Gastrocnemius medialis (tissue), 4 donors: ENCODE measurements around the gene PTPRE. TPM values are rescaled to one million over a fixed set of nuclear protein-coding genes. Genes with fewer than 3 reads are reported as not detected.

ENCODE experiments used
- ATAC-seq, 2 donors: fragments of 150-250 bp; one replicate each; pipeline ENCODE4 v1.9.1; 2016
- DNase-seq, 2 donors: peaks; one replicate each; pipeline ENCODE4 v3.0.0-alpha.2; 2019
- H3K27ac ChIP-seq, 4 donors: fragments of 200-600 bp; sonication (generic); 1 replicate in 1 of 4; 2 replicates in 3 of 4; pipeline ENCODE4 v1.5.1; 2016 to 2018; ENCODE audit warnings: mild to moderate bottlenecking in 2 of 4, moderate library complexity in 1 of 4
- H3K27me3 ChIP-seq, 3 donors: fragments of 200-600 bp; sonication (generic) in 2 of 3; 1 replicate in 1 of 3; 2 replicates in 2 of 3; pipeline versions ENCODE4 v1.5.1 to v1.6.0; 2016 to 2019; ENCODE audit warnings: mild to moderate bottlenecking in 1 of 3, moderate library complexity in 1 of 3
- H3K36me3 ChIP-seq, 2 donors: fragments of 200-600 bp; sonication (generic) in 1 of 2; one replicate each; pipeline ENCODE4 v1.5.1; 2017 to 2018
- H3K4me1 ChIP-seq, 2 donors: fragments of 200-600 bp; sonication (generic) in 1 of 2; one replicate each; pipeline ENCODE4 v1.5.1; 2016 to 2017; ENCODE audit warnings: mild to moderate bottlenecking in 2 of 2
- H3K4me3 ChIP-seq, 4 donors: fragments of 200-600 bp; sonication (generic) in 3 of 4; 1 replicate in 1 of 4; 2 replicates in 3 of 4; pipeline ENCODE4 v1.5.1; 2016 to 2019; ENCODE audit warnings: mild to moderate bottlenecking in 2 of 4
- H3K9me3 ChIP-seq, 3 donors: fragments of 200-600 bp; sonication (generic) in 2 of 3; 1 replicate in 1 of 3; 2 replicates in 2 of 3; pipeline ENCODE4 v1.5.1; 2016 to 2019
- POLR2A ChIP-seq, 2 donors: fragments of 450-650 bp; IDR thresholded peaks; one replicate each; pipeline ENCODE4 v1.6.1; 2017; ENCODE audit warnings: antibody characterized with exemption in 2 of 2, mild to moderate bottlenecking in 2 of 2, moderate library complexity in 2 of 2
- in situ Hi-C, 4 donors: fragments of 200-750 bp; cut with MboI; loops; one replicate each; pipeline versions ENCODE4 v1.15.0 to v1.8.0; 2017; ENCODE audit warnings: low sequenced_read_pairs in 4 of 4
- intact Hi-C: fragments of 100-400 bp; cut with DNase I; formaldehyde crosslinking; loops from one replicate; pipeline ENCODE4 v1.15.1; 2023; ENCODE audit warnings: low total_unique reads
- total RNA-seq, 4 donors: library from RNA; depleted of rRNA; stranded (reverse); fragments of >200 nt; gene quantifications; one replicate each; pipeline versions ENCODE4 v1.1.0 to v1.2.3, GENCODE V29; 2016
- TF ChIP-seq, protein P1 (sequence below), 5 experiments: fragments of 450-650 bp in 3 of 5; fragments of 200-600 bp in 2 of 5; sonication (generic) in 2 of 5; IDR thresholded peaks in 4 of 5; conservative IDR thresholded peaks in 1 of 5; 1 replicate in 4 of 5; 2 replicates in 1 of 5; pipeline ENCODE4 v1.5.1; 2016 to 2019; ENCODE audit warnings: antibody characterized with exemption in 5 of 5, mild to moderate bottlenecking in 3 of 5, moderate library complexity in 3 of 5

PTPRE gene
- total RNA-seq, 4 donors from 2014 or later, result 0.97 to 2.2 (median 1.6) TPM

DNA sequence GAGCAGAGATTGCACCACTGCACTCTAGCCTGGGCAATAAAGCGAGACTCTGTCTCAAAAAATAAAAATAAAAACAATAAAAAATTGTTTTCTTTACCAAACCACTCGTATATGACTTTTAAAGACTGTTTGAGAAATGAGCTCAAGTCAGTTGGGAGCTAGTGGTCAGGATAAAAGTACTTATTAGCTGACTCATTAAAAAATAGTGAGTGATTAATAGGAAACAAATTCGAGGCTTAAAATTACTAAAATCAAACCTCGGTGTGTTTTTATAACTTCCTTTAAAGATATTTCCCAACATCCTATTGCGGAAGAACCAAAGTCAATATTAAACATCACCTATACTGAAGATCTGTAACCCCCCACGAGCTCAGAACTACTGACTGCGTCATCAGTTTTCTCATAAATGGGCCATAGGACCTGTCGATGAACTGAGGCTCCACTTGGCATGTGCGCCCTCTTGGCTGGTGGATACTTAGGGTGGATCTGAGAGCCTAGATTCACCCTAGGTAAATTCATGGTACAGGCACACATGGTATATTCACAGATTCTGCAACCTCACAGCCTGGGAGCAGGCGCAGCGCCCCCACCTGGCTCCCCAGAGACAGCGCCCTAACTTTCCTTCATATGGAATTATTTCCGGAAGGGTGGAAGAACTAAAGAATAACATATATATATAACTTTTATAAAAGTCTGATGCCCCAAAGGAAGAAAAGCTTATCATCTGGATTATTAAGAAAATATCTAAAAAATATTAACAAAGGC, 210.1 kb downstream of the PTPRE start:
- Histone ChIP-seq H3K27ac (no peak overlapping the region), H3K9me3 (no peaks in the 10 kb centered on the region), H3K4me1 (no peaks in the 10 kb centered on the region), H3K4me3 (no peak overlapping the region), H3K36me3 (no peaks in the 10 kb centered on the region), H3K27me3 (peaks cover 0 to 10% (median 3%) of the 10 kb centered on the region in 3 donors)
- DNase-seq (no peak), ATAC-seq (no peak)
- intact Hi-C loops, result no loop called here
- no peak for TF ChIP-seq POLR2A (IDR thresholded peaks at IDR 0.05)
- TF ChIP-seq, protein P1, sequence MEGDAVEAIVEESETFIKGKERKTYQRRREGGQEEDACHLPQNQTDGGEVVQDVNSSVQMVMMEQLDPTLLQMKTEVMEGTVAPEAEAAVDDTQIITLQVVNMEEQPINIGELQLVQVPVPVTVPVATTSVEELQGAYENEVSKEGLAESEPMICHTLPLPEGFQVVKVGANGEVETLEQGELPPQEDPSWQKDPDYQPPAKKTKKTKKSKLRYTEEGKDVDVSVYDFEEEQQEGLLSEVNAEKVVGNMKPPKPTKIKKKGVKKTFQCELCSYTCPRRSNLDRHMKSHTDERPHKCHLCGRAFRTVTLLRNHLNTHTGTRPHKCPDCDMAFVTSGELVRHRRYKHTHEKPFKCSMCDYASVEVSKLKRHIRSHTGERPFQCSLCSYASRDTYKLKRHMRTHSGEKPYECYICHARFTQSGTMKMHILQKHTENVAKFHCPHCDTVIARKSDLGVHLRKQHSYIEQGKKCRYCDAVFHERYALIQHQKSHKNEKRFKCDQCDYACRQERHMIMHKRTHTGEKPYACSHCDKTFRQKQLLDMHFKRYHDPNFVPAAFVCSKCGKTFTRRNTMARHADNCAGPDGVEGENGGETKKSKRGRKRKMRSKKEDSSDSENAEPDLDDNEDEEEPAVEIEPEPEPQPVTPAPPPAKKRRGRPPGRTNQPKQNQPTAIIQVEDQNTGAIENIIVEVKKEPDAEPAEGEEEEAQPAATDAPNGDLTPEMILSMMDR (IDR thresholded peaks at IDR 0.05 in 4 of 5, conservative IDR thresholded peaks at IDR 0.05 in 1 of 5), result no peak
- in situ Hi-C loops, result no loop called here

DNA sequence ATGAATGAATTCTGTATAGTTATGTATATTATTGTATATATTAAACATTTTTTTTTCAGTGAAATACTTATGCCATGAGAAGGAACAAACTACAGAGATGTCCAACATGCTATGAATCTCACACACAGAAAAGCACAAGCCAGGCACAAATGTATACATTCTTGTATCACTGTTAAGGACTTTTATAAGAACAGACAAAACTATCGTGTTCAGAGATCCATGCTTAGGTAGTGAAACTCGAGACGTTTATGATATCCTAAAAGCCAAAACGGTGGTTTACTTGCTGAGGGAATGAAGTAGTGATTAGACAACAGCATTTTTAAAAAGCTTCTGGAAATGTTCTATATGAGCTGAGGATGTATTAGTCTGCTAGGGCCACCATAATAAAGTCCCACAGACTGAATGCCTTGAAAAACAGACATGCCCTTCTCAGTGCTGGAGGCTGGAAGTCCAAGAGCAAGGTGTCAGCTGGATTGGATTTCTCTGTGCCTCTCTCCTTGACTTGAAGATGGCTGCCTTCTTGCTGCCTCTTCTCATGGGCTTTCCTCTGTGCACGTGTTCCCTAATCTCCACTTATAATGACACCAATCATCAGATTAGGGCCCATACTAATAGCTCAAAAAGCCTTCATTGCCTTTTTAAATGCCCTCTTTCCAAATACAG, 215.0 kb downstream of the PTPRE start:
- TF ChIP-seq, protein P1 (IDR thresholded peaks at IDR 0.05 in 4 of 5, conservative IDR thresholded peaks at IDR 0.05 in 1 of 5), result no peak
- TF ChIP-seq POLR2A (IDR thresholded peaks at IDR 0.05), result no peak
- H3K27me3 ChIP-seq, result peaks cover 26 to 46% (median 42%) of the 10 kb centered on the region in 3 donors

DNA sequence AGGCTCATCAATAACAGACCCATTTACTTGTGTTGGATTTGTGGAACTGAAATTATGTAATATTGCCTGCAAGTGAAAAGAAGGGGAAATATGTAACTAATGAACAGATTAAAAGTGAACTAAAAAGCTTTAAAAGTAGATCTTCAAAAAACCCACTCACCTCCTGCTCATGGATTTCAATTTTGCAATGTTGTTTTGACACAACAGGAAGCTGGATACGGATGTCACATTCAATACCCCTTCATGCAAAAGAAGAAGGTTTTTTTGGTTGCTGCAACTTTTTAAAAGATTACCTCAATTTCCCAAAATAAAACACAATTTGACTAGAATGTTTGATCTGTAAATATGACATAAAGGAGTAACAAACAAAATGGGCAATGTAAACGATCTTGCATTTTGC, 216.0 kb downstream of the PTPRE start:
- H3K4me3 ChIP-seq, result no peak overlapping the region
- in situ Hi-C loops (no loop called here), intact Hi-C loops (no loop called here)
- H3K27me3 ChIP-seq, result peaks cover 26 to 46% (median 42%) of the 10 kb centered on the region in 3 donors
- H3K36me3 ChIP-seq, result no peaks in the 10 kb centered on the region
- ATAC-seq (no peak), DNase-seq (no peak)
- TF ChIP-seq, protein P1 (IDR thresholded peaks at IDR 0.05 in 4 of 5, conservative IDR thresholded peaks at IDR 0.05 in 1 of 5), result no peak
- no peak for TF ChIP-seq POLR2A (IDR thresholded peaks at IDR 0.05)
- H3K27ac ChIP-seq, result no peak overlapping the region
- H3K4me1 ChIP-seq, result peaks cover 7 to 9% of the 10 kb centered on the region in 2 donors
- no peaks in the 10 kb centered on the region for H3K9me3 ChIP-seq

More for the DNA sequence above, 215.0 kb downstream of the PTPRE start:
- no peak overlapping the region for H3K4me3 ChIP-seq
- in situ Hi-C loops (no loop called here), intact Hi-C loops (no loop called here)
- ATAC-seq (no peak), DNase-seq (no peak)
- H3K9me3 ChIP-seq, result no peaks in the 10 kb centered on the region
- no peak overlapping the region for H3K27ac ChIP-seq
- peaks cover 7 to 9% of the 10 kb centered on the region in 2 donors for H3K4me1 ChIP-seq
- no peaks in the 10 kb centered on the region for H3K36me3 ChIP-seq

DNA sequence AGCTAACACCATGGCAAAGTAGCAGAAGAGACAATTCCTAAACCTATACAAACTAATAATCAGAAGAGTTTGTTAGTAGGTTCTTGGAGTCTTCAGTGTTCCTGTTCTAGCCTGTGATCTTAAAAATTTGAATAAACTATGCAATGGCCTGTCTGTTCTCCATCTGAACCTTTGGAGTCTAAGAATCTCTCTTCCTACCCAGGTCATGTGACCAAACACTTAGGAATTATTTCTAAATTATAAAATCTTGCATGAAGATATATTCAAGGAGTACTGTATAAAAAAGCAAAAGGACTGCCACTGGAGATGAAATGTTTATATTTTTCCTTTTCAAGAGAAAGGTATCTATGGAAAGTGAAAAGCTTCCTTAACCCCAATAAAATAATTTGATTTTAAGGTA, 216.9 kb downstream of the PTPRE start:
- no peak for ATAC-seq
- Histone ChIP-seq H3K27me3 (peaks cover 26 to 43% (median 42%) of the 10 kb centered on the region in 3 donors), H3K36me3 (no peaks in the 10 kb centered on the region), H3K4me3 (no peak overlapping the region), H3K4me1 (peaks cover 7 to 9% of the 10 kb centered on the region in 2 donors), H3K9me3 (no peaks in the 10 kb centered on the region), H3K27ac (no peak overlapping the region)
- DNase-seq, result no peak
- no peak for TF ChIP-seq POLR2A (IDR thresholded peaks at IDR 0.05)
- intact Hi-C loops (no loop called here), in situ Hi-C loops (no loop called here)

DNA sequence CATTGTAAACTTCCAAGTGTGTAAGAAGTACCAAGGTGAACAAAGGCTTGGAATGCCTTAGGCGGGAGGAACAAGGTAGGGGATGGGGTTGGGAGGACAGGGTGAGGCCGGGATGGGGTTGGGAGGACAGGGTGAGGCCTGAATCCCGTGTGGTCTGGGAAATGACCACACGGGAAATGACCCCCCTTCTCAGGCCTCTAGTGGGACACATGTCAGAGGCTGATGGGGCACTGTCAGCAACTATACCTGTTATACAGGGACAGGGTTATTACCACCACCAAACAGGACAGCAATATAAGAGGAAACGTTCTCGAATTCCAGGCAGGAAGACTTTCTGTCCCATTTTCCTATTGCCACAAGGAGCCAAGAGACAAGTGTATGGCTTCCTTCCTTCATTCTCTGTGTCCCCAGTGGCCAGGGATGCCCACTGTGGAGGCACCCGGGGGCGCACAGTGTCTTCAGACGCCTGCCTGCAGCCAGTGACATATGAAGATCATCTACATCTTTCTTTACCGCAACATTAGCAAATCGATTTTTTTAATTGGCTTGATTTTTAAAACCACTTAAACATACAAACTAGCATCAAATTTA, 218.0 kb downstream of the PTPRE start:
- no peak overlapping the region for H3K4me3 ChIP-seq
- no peak for TF ChIP-seq POLR2A (IDR thresholded peaks at IDR 0.05)
- TF ChIP-seq, protein P1 (IDR thresholded peaks at IDR 0.05 in 4 of 5, conservative IDR thresholded peaks at IDR 0.05 in 1 of 5), result no peak
- ATAC-seq (no peak), DNase-seq (no peak)
- in situ Hi-C loops, result no loop called here
- no peaks in the 10 kb centered on the region for H3K36me3 ChIP-seq
- H3K27me3 ChIP-seq, result peaks cover 26 to 43% (median 42%) of the 10 kb centered on the region in 3 donors
- peaks cover 7 to 9% of the 10 kb centered on the region in 2 donors for H3K4me1 ChIP-seq
- intact Hi-C loops, result no loop called here
- H3K27ac ChIP-seq, result no peak overlapping the region
- H3K9me3 ChIP-seq, result no peaks in the 10 kb centered on the region
